ENCODE results near the gene UBE3C. TPM values are rescaled to one million over a fixed set of nuclear protein-coding genes. Genes with fewer than 3 reads are reported as not detected.

UBE3C gene
- total and polyA plus RNA-seq, 2 of the 13 experiments (the other 11 are each of a cell fraction or from before 2014, with no cell fraction given): 27.0 to 48.2 TPM

- TF ChIP-seq KLF6 (CRISPR knock-in tag; IDR thresholded peaks at IDR 0.05) (no peak), ZGPAT (CRISPR knock-in tag; IDR thresholded peaks at IDR 0.05) (no peak; the same call in 1 of the 2 replicates), MAX (IDR thresholded peaks at IDR 0.05) (peak; percentile 40; the same call in 1 of the 2 replicates), ZNF225 (CRISPR knock-in tag; IDR thresholded peaks at IDR 0.05) (no peak), ZFP41 (CRISPR knock-in tag; IDR thresholded peaks at IDR 0.05; ENCODE audit: borderline replicate concordance) (no peak), KDM1A (CRISPR knock-in tag; IDR thresholded peaks at IDR 0.05) (no peak), ADNP (CRISPR knock-in tag; IDR thresholded peaks at IDR 0.05) (no peak), CENPT (CRISPR knock-in tag; IDR thresholded peaks at IDR 0.05; ENCODE audit: low read depth) (no peak; the same call in 1 of the 2 replicates), SIX4 (CRISPR knock-in tag; IDR thresholded peaks at IDR 0.05) (no peak), STAT5B (CRISPR knock-in tag; IDR thresholded peaks at IDR 0.05) (0 out of 2 replicates have a peak, but pooled peaks have one; percentile 27), FOXO4 (CRISPR knock-in tag; conservative IDR thresholded peaks at IDR 0.05) (no peak), ETV5 (CRISPR knock-in tag; IDR thresholded peaks at IDR 0.05; ENCODE audit: borderline replicate concordance) (peak; percentile 44; the same call in 1 of the 2 replicates), CHD4 (IDR thresholded peaks at IDR 0.05; ENCODE audit: borderline replicate concordance, low read length) (no peak), MLXIP (CRISPR knock-in tag; IDR thresholded peaks at IDR 0.05; ENCODE audit: borderline replicate concordance) (no peak), TFE3 (CRISPR knock-in tag; IDR thresholded peaks at IDR 0.05) (0 out of 2 replicates have a peak, but pooled peaks have one; percentile 26), PATZ1 (CRISPR knock-in tag; IDR thresholded peaks at IDR 0.05) (0 out of 2 replicates have a peak, but pooled peaks have one; percentile 25), ATF4 (CRISPR knock-in tag; IDR thresholded peaks at IDR 0.05) (no peak)
Observed at GRCh38 chr7:157278791-157279724, 140.3 kb downstream of the UBE3C start (continued).

All from HepG2 (cell line).